ENCODE measurements around the gene SSMEM1. TPM values are rescaled to one million over a fixed set of nuclear protein-coding genes. Genes with fewer than 3 reads are reported as not detected.

SSMEM1 gene
- total and polyA plus RNA-seq, 9 of the 15 experiments (the other 6 are each of a cell fraction or from before 2014, with no cell fraction given): 0.10 to 0.28 (median 0.18) TPM; not detected in 4

DNA sequence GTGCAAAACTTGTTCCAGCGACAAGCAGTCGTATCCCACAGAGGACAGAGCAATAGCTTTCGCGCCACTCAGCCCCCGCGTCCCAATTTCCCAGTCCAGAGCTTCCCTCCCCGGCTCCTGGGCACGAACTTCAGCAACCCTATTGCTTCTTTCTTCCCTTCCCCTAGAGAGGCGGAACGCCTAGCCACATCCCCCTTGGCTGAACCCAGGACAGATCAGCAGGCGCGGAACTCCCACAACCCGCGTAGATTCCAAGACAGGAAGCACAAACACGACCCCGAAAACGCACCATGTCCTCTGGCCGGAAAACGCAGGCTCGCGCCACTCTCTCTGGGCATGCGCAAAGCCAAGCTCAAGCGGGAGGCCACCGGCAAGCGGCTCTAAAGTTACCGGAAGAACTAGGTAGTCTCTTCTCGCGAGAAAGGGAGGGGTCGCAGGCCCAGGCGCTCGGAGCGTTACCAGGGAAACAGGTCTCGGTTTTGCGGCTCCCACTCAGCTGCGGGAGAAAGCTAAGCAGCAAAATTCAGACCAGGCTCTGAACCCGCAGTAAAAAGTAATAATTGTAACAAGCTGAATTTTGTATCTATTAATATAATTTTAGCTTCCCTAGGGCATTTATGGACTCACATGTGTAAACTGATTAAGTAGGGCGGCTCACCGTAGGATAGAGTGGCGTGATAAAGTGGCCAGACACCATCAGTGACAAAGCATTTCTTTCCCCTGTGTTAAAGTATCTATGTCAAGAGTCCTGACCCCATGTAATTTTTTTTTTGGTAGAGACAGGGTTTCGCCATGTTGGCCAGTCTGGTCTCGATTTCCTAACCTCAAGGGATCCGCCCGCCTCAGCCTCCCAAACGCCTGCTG, 2.3 kb upstream of the SSMEM1 start, which contains the start of gene TMEM209 (continued):
- TF ChIP-seq ZNF165 (CRISPR knock-in tag; IDR thresholded peaks at IDR 0.05; ENCODE audit: borderline replicate concordance) (no peak), HCFC1 (IDR thresholded peaks at IDR 0.05; ENCODE audit: low read depth, low read length) (peak; percentile 88), SOX6 (IDR thresholded peaks at IDR 0.05) (peak; percentile 68), ILK (tag; IDR thresholded peaks at IDR 0.05; ENCODE audit: borderline replicate concordance, low read depth) (no peak), MCM7 (IDR thresholded peaks at IDR 0.05) (no peak), SAFB (IDR thresholded peaks at IDR 0.05; ENCODE audit: borderline replicate concordance, low read depth, low read length) (no peak), GTF2F1 (IDR thresholded peaks at IDR 0.05; ENCODE audit: low read depth, low read length) (peak; percentile 86), ZNF695 (CRISPR knock-in tag; IDR thresholded peaks at IDR 0.05) (no peak), POLR2B (IDR thresholded peaks at IDR 0.05; ENCODE audit: low read depth, partially characterized antibody) (peak; percentile 99)
- TF ChIP-seq, protein P1, sequence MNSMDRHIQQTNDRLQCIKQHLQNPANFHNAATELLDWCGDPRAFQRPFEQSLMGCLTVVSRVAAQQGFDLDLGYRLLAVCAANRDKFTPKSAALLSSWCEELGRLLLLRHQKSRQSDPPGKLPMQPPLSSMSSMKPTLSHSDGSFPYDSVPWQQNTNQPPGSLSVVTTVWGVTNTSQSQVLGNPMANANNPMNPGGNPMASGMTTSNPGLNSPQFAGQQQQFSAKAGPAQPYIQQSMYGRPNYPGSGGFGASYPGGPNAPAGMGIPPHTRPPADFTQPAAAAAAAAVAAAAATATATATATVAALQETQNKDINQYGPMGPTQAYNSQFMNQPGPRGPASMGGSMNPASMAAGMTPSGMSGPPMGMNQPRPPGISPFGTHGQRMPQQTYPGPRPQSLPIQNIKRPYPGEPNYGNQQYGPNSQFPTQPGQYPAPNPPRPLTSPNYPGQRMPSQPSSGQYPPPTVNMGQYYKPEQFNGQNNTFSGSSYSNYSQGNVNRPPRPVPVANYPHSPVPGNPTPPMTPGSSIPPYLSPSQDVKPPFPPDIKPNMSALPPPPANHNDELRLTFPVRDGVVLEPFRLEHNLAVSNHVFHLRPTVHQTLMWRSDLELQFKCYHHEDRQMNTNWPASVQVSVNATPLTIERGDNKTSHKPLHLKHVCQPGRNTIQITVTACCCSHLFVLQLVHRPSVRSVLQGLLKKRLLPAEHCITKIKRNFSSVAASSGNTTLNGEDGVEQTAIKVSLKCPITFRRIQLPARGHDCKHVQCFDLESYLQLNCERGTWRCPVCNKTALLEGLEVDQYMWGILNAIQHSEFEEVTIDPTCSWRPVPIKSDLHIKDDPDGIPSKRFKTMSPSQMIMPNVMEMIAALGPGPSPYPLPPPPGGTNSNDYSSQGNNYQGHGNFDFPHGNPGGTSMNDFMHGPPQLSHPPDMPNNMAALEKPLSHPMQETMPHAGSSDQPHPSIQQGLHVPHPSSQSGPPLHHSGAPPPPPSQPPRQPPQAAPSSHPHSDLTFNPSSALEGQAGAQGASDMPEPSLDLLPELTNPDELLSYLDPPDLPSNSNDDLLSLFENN (IDR thresholded peaks at IDR 0.05; ENCODE audit: low read depth in 2 of 2, low read length in 2 of 2): peak in 1 of 2 experiments; percentile 77; a peak in 1 of 4 replicates
- TF ChIP-seq, protein P2, sequence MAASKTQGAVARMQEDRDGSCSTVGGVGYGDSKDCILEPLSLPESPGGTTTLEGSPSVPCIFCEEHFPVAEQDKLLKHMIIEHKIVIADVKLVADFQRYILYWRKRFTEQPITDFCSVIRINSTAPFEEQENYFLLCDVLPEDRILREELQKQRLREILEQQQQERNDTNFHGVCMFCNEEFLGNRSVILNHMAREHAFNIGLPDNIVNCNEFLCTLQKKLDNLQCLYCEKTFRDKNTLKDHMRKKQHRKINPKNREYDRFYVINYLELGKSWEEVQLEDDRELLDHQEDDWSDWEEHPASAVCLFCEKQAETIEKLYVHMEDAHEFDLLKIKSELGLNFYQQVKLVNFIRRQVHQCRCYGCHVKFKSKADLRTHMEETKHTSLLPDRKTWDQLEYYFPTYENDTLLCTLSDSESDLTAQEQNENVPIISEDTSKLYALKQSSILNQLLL (CRISPR knock-in tag; IDR thresholded peaks at IDR 0.05; ENCODE audit: borderline replicate concordance): no peak
- TF ChIP-seq, protein P3, sequence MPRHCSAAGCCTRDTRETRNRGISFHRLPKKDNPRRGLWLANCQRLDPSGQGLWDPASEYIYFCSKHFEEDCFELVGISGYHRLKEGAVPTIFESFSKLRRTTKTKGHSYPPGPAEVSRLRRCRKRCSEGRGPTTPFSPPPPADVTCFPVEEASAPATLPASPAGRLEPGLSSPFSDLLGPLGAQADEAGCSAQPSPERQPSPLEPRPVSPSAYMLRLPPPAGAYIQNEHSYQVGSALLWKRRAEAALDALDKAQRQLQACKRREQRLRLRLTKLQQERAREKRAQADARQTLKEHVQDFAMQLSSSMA (CRISPR knock-in tag; IDR thresholded peaks at IDR 0.05): peak; percentile 97
- TF ChIP-seq, protein P4, sequence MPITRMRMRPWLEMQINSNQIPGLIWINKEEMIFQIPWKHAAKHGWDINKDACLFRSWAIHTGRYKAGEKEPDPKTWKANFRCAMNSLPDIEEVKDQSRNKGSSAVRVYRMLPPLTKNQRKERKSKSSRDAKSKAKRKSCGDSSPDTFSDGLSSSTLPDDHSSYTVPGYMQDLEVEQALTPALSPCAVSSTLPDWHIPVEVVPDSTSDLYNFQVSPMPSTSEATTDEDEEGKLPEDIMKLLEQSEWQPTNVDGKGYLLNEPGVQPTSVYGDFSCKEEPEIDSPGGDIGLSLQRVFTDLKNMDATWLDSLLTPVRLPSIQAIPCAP (CRISPR knock-in tag; IDR thresholded peaks at IDR 0.05; ENCODE audit: borderline replicate concordance): no peak
- TF ChIP-seq, protein P5, sequence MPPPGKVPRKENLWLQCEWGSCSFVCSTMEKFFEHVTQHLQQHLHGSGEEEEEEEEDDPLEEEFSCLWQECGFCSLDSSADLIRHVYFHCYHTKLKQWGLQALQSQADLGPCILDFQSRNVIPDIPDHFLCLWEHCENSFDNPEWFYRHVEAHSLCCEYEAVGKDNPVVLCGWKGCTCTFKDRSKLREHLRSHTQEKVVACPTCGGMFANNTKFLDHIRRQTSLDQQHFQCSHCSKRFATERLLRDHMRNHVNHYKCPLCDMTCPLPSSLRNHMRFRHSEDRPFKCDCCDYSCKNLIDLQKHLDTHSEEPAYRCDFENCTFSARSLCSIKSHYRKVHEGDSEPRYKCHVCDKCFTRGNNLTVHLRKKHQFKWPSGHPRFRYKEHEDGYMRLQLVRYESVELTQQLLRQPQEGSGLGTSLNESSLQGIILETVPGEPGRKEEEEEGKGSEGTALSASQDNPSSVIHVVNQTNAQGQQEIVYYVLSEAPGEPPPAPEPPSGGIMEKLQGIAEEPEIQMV (tag; conservative IDR thresholded peaks at IDR 0.05; ENCODE audit: low read depth): no peak; the same call in 1 of the 2 replicates
- TF ChIP-seq, protein P6, sequence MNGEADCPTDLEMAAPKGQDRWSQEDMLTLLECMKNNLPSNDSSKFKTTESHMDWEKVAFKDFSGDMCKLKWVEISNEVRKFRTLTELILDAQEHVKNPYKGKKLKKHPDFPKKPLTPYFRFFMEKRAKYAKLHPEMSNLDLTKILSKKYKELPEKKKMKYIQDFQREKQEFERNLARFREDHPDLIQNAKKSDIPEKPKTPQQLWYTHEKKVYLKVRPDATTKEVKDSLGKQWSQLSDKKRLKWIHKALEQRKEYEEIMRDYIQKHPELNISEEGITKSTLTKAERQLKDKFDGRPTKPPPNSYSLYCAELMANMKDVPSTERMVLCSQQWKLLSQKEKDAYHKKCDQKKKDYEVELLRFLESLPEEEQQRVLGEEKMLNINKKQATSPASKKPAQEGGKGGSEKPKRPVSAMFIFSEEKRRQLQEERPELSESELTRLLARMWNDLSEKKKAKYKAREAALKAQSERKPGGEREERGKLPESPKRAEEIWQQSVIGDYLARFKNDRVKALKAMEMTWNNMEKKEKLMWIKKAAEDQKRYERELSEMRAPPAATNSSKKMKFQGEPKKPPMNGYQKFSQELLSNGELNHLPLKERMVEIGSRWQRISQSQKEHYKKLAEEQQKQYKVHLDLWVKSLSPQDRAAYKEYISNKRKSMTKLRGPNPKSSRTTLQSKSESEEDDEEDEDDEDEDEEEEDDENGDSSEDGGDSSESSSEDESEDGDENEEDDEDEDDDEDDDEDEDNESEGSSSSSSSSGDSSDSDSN (IDR thresholded peaks at IDR 0.05; ENCODE audit: borderline replicate concordance in 1 of 2, low read depth in 2 of 2, low read length in 2 of 2): peak; percentile 97 to 99; a peak in 3 of 4 replicates
